Measurements from ENCODE around the gene TNIK.

GRCh38 chr3:171049861-171050444 lies 410.3 kb downstream of the TNIK start:
- TF ChIP-seq POLR2A (IDR thresholded peaks at IDR 0.05; ENCODE audit: low read depth, low read length) (no peak), TAF1 (IDR thresholded peaks at IDR 0.05; ENCODE audit: borderline replicate concordance, low read depth, low read length) (no peak), POLR2AphosphoS5 (IDR thresholded peaks at IDR 0.05; ENCODE audit: low read depth, low read length) (no peak)

Data from GM12892 (cell line).